OCI-LY3 (cell line): ENCODE results near the gene RAD51B.

Source experiments
- EZH2phosphoT487 ChIP-seq: fragments of 200-600 bp; shearing (Covaris generic); IDR thresholded peaks from 2 replicates; pipeline ENCODE4 v1.6.1; 2018; ENCODE audit warnings: antibody characterized with exemption, mixed run types, low read depth
- TF ChIP-seq, protein P1 (sequence below): fragments of 200-600, 300-600 bp; sonication (generic); IDR thresholded peaks from 2 replicates; pipeline ENCODE4 v1.5.1; 2014; ENCODE audit warnings: antibody characterized with exemption, low read length, low read depth

DNA sequence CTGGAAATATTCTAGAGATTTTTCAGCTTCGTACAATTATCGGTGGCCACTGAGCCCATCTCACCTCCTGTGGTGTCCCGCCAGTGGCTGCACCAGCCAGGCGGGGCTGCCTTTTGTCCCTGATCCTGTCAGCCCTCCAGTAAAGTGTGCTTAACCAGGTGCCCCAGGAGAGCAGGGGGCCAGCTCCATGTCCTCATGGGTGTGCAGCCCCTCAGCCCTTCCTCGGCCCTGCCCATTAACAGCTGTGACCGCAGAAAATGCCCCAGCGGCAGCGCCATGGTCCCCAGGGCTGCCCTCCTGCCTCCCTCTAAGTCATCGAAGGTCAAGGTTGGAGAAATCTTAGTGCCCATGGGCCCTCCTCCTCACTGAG, 784.8 kb downstream of the RAD51B start:
- TF ChIP-seq, protein P1, sequence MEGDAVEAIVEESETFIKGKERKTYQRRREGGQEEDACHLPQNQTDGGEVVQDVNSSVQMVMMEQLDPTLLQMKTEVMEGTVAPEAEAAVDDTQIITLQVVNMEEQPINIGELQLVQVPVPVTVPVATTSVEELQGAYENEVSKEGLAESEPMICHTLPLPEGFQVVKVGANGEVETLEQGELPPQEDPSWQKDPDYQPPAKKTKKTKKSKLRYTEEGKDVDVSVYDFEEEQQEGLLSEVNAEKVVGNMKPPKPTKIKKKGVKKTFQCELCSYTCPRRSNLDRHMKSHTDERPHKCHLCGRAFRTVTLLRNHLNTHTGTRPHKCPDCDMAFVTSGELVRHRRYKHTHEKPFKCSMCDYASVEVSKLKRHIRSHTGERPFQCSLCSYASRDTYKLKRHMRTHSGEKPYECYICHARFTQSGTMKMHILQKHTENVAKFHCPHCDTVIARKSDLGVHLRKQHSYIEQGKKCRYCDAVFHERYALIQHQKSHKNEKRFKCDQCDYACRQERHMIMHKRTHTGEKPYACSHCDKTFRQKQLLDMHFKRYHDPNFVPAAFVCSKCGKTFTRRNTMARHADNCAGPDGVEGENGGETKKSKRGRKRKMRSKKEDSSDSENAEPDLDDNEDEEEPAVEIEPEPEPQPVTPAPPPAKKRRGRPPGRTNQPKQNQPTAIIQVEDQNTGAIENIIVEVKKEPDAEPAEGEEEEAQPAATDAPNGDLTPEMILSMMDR, result no peak
- no peak for TF ChIP-seq EZH2phosphoT487
